H1 (cell line): Measurements from ENCODE around the gene KIAA0586. TPM values are rescaled to one million over a fixed set of nuclear protein-coding genes. Genes with fewer than 3 reads are reported as not detected.

ENCODE experiments used
- BRCA1 ChIP-seq: IDR thresholded peaks from 2 replicates; pipeline ENCODE4 v1.6.1; 2012; ENCODE audit warnings: low read depth, low read length, improper control_type of control experiment
- CHD1 ChIP-seq: IDR thresholded peaks from 2 replicates; pipeline ENCODE4 v1.6.1; 2012; ENCODE audit warnings: low read depth, low read length, improper control_type of control experiment
- E2F6 ChIP-seq: IDR thresholded peaks from 2 replicates; pipeline ENCODE4 v1.6.1; 2012; ENCODE audit warnings: inconsistent platforms
- TCF12 ChIP-seq: IDR thresholded peaks from 2 replicates; pipeline ENCODE4 v1.6.1; 2011; ENCODE audit warnings: low read depth, mild to moderate bottlenecking, low read length
- polyA plus RNA-seq, 7 experiments: library from polyadenylated mRNA; depleted of rRNA in 3 of 7; stranded (reverse) in 5 of 7; unstranded in 2 of 7; fragments of >200 nt in 5 of 7; fragments of 200-250 nt in 2 of 7; gene quantifications; 1 replicate in 5 of 7; 2 replicates in 1 of 7; 4 replicates in 1 of 7; pipeline versions ENCODE4 v1.2.1 to v1.2.3, GENCODE V29; 2011 to 2013; ENCODE audit warnings: missing spikeins in 2 of 7, mixed read lengths in 2 of 7
- total RNA-seq: library from RNA; stranded (reverse); fragmentation: NEBNext Ultra II Directional; extraction: Animal tissue kit (Norgen Biotek cat#: 25700); gene quantifications from 2 replicates; pipeline ENCODE4 v1.2.1, GENCODE V29; 2021

KIAA0586 gene
- total and polyA plus RNA-seq, 2 of the 8 experiments (the other 6 are each of a cell fraction or from before 2014, with no cell fraction given): 7.2 to 24.8 TPM

GRCh38 chr14:58444627-58445026 is 17.1 kb downstream of the KIAA0586 start (continued):
- no peak for TF ChIP-seq TCF12
- no peak for TF ChIP-seq BRCA1
- TF ChIP-seq CHD1: no peak
- no peak for TF ChIP-seq E2F6
- TF ChIP-seq, all 59 proteins: peak for 0
